ENCODE data around the gene ANKFN1.

The ANKFN1 gene

GRCh38 chr17:56514899-56515298, 361.6 kb downstream of the ANKFN1 start:
- DNase-seq = no peak

GRCh38 chr17:56521414-56522141, 368.3 kb downstream of the ANKFN1 start:
- DNase-seq = no peak

- no peak for DNase-seq
These were observed 369.8 kb downstream of the ANKFN1 start for GRCh38 chr17:56523042-56523441.

GRCh38 chr17:56528696-56529095, 375.4 kb downstream of the ANKFN1 start:
- DNase-seq = no peak

GRCh38 chr17:56532926-56533325, 379.7 kb downstream of the ANKFN1 start:
- DNase-seq = no peak

GRCh38 chr17:56536766-56537165, 383.5 kb downstream of the ANKFN1 start:
- DNase-seq = no peak

- DNase-seq = no peak
These were observed 387.6 kb downstream of the ANKFN1 start for GRCh38 chr17:56540836-56541235.

- DNase-seq = no peak
These were observed 390.0 kb downstream of the ANKFN1 start for GRCh38 chr17:56543280-56543679.

GRCh38 chr17:56545106-56545505, 391.8 kb downstream of the ANKFN1 start:
- DNase-seq = no peak

GRCh38 chr17:56545930-56546329, 392.7 kb downstream of the ANKFN1 start:
- DNase-seq = no peak

GRCh38 chr17:56548661-56549060, 395.4 kb downstream of the ANKFN1 start:
- no peak for DNase-seq

GRCh38 chr17:56549501-56549900, 396.2 kb downstream of the ANKFN1 start:
- no peak for DNase-seq

GRCh38 chr17:56557682-56558081, 404.4 kb downstream of the ANKFN1 start:
- DNase-seq = no peak

GRCh38 chr17:56558088-56558487, 404.8 kb downstream of the ANKFN1 start:
- no peak for DNase-seq

All from activated CD4-positive, alpha-beta T cell treated with anti-CD3 and anti-CD28 coated beads for 4 hours (primary cell).